OCI-LY1 (cell line): ENCODE results near the gene LSM2.
A peak's percentile ranks its signal among the peaks of the same experiment; 100 is the strongest.
"Not testable (repeated sequence)": the region's sequence is repeated elsewhere in the genome, so short reads cannot be mapped to it uniquely, and the experiment has no call there.

Experiments used
- H2AFZ ChIP-seq: fragments of 200-600 bp; sonication (generic), shearing (Covaris generic); 2 replicates; pipeline ENCODE4 v1.6.0; 2014; ENCODE audit warnings: antibody characterized with exemption, mild to moderate bottlenecking, low read length
- H3F3A ChIP-seq: fragments of 200-600 bp; sonication (generic), shearing (Covaris generic); 2 replicates; pipeline ENCODE4 v1.6.0; 2014; ENCODE audit warnings: mild to moderate bottlenecking, antibody characterized with exemption, low read length, moderate library complexity; ENCODE audit not compliant: insufficient read depth
- H3K27ac ChIP-seq: fragments of 200-600 bp; sonication (generic); 2 replicates; pipeline ENCODE4 v1.5.1; 2014; ENCODE audit warnings: low read length, mixed run types, mild to moderate bottlenecking, low read depth; ENCODE audit not compliant: poor library complexity, severe bottlenecking
- H3K27me3 ChIP-seq: fragments of 200-600 bp; sonication (generic); 2 replicates; pipeline ENCODE4 v1.6.0; 2014; ENCODE audit warnings: antibody characterized with exemption, mild to moderate bottlenecking, low read length, moderate library complexity; ENCODE audit not compliant: insufficient read depth
- H3K36me3 ChIP-seq: fragments of 200-600 bp; sonication (generic); 2 replicates; pipeline ENCODE4 v1.6.1; 2014; ENCODE audit warnings: mild to moderate bottlenecking, antibody characterized with exemption, low read length, moderate library complexity, mixed read lengths; ENCODE audit not compliant: insufficient read depth
- H3K4me1 ChIP-seq: fragments of 200-600 bp; sonication (generic); 2 replicates; pipeline ENCODE4 v1.5.1; 2014; ENCODE audit warnings: mild to moderate bottlenecking, low read length, moderate library complexity; ENCODE audit not compliant: insufficient read depth, severe bottlenecking
- H3K4me2 ChIP-seq: fragments of 200-600 bp; sonication (generic), shearing (Covaris generic); 2 replicates; pipeline ENCODE4 v1.6.1; 2014; ENCODE audit warnings: low read length
- H3K4me3 ChIP-seq: fragments of 200-600 bp; sonication (generic); 2 replicates; pipeline ENCODE4 v1.5.1; 2014; ENCODE audit warnings: low read length, low read depth, mild to moderate bottlenecking, mixed read lengths; ENCODE audit not compliant: poor library complexity, severe bottlenecking
- H3K79me2 ChIP-seq: fragments of 200-600 bp; shearing (Covaris generic); 2 replicates; pipeline ENCODE4 v1.6.1; 2016; ENCODE audit warnings: mixed run types, low read length, mixed read lengths; ENCODE audit not compliant: insufficient read depth
- H3K9ac ChIP-seq: fragments of 200-600 bp; sonication (generic), shearing (Covaris generic); 2 replicates; pipeline ENCODE4 v1.6.1; 2014; ENCODE audit warnings: mild to moderate bottlenecking, low read length, mixed read lengths
- H3K9me2 ChIP-seq: fragments of 200-600 bp; sonication (generic), shearing (Covaris generic); 2 replicates; pipeline ENCODE4 v1.6.1; 2014; ENCODE audit warnings: low read depth, mild to moderate bottlenecking, low read length, mixed read lengths
- H3K9me3 ChIP-seq: fragments of 200-600 bp; shearing (Covaris generic); 2 replicates; pipeline ENCODE4 v1.6.1; 2014; ENCODE audit warnings: low read length, mixed read lengths
- H4K20me1 ChIP-seq: fragments of 200-600 bp; sonication (generic), shearing (Covaris generic); 2 replicates; pipeline ENCODE4 v1.6.0; 2016; ENCODE audit warnings: mild to moderate bottlenecking, low read length; ENCODE audit not compliant: insufficient read depth
- CTCF ChIP-seq: fragments of 200-600 bp; sonication (generic), shearing (Covaris generic); IDR thresholded peaks from 2 replicates; pipeline ENCODE4 v1.5.1; 2017; ENCODE audit warnings: mild to moderate bottlenecking, antibody characterized with exemption, low read length, moderate library complexity, mixed read lengths
- EZH2 ChIP-seq: fragments of 200-600 bp; sonication (generic), shearing (Covaris generic); IDR thresholded peaks from 2 replicates; pipeline ENCODE4 v1.8.0; 2017; ENCODE audit warnings: borderline replicate concordance, mixed run types, mild to moderate bottlenecking, antibody characterized with exemption, low read length, moderate library complexity, mixed read lengths

LSM2 gene

DNA sequence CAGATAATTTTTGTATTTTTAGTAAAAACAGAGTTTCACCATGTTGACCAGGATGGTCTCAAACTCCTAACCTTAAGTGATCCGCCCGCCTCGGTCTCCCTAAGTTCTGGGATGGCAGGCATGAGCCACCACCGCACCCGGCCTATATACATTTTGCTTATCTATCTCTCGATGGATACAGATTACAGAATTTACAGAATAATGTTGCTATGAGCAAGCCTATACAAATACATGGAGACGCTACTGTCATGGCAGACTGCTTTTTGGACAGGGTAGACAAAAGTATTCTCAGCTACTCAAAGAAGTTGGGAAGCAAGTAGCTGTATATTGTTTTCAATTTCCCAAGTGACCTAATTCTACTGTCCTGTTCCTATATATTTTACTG is 6.7 kb upstream of the LSM2 start:
- Histone ChIP-seq H3K9me3 (no peaks in the 10 kb centered on the region), H3K36me3 (no peaks in the 10 kb centered on the region), H3K79me2 (no peaks in the 10 kb centered on the region), H3F3A (no peaks in the 10 kb centered on the region), H3K9me2 (no peaks in the 10 kb centered on the region), H3K4me1 (peaks cover 5% of the 10 kb centered on the region), H3K27me3 (no peaks in the 10 kb centered on the region; the same call in 1 of the 2 replicates), H4K20me1 (no peaks in the 10 kb centered on the region), H3K9ac (no peak overlapping the region), H2AFZ (no peak overlapping the region), H3K27ac (no peak overlapping the region), H3K4me3 (no peak overlapping the region), H3K4me2 (no peak overlapping the region)
- TF ChIP-seq CTCF (no peak), EZH2 (no peak)

DNA sequence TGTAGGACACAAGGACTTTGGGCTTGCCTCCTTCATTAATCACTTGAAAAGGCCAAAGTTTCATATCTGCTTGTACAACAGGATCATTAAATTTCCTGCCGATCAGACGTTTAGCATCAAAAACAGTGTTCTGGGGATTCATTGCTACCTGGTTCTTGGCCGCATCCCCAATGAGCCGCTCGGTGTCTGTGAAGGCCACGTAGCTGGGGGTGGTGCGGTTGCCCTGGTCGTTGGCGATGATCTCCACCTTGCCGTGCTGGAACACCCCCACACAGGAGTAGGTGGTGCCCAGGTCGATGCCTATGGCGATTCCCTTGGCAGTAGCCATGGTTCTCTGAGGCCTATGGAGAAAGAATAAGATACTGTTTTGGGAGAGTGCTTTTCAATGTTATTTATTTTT is 4.9 kb upstream of the LSM2 start:
- no peak overlapping the region for H3K4me2 ChIP-seq

DNA sequence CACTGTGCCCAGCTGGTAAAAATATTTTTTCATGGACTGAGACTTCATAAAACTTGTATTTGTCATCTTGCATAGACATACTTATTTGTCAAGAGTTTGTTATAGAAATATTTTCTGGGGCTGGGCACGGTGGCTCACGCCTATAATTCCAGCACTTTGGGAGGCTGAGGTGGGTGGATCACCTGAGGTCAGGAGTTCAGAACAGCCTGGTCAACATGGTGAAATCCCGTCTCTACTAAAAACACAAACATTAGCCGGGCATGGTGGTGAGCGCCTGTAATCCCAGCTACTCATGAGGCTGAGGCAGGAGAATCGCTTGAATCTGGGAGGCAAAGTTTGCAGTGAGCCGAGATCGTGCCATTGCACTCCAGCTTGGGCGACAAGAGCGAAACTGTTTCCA is 1.8 kb upstream of the LSM2 start:
- not testable (repeated sequence) for H2AFZ ChIP-seq, H3K27ac ChIP-seq, H3K79me2 ChIP-seq, H3F3A ChIP-seq, H4K20me1 ChIP-seq, H3K4me2 ChIP-seq, H3K27me3 ChIP-seq, H3K4me3 ChIP-seq, H3K9ac ChIP-seq, H3K36me3 ChIP-seq, H3K9me3 ChIP-seq, H3K9me2 ChIP-seq
- peaks cover 14% of the 10 kb centered on the region for H3K4me1 ChIP-seq

More for the DNA sequence above, 4.9 kb upstream of the LSM2 start:
- Histone ChIP-seq H3K4me1 (peaks cover 9% of the 10 kb centered on the region), H3K9me3 (no peaks in the 10 kb centered on the region), H3K27me3 (no peaks in the 10 kb centered on the region; the same call in 1 of the 2 replicates), H3K79me2 (no peaks in the 10 kb centered on the region), H3K36me3 (no peaks in the 10 kb centered on the region), H3K4me3 (no peak overlapping the region), H3K9me2 (no peaks in the 10 kb centered on the region), H4K20me1 (no peaks in the 10 kb centered on the region), H3K9ac (no peak overlapping the region), H3F3A (no peaks in the 10 kb centered on the region), H3K27ac (no peak overlapping the region), H2AFZ (no peak overlapping the region)
- TF ChIP-seq EZH2 (no peak), CTCF (no peak)

- TF ChIP-seq CTCF (no peak), EZH2 (no peak)
- Histone ChIP-seq H3K4me3 (peak overlapping the region; percentile 93), H3K27me3 (no peaks in the 10 kb centered on the region), H3K9me3 (no peaks in the 10 kb centered on the region), H3K9ac (peak overlapping the region; percentile 98), H3K36me3 (peaks cover 21% of the 10 kb centered on the region), H3K27ac (peak overlapping the region; percentile 59), H3F3A (no peaks in the 10 kb centered on the region), H4K20me1 (no peaks in the 10 kb centered on the region), H3K4me1 (peaks cover 14% of the 10 kb centered on the region), H2AFZ (0 out of 2 replicates have a peak overlapping the region, but pooled peaks have one; percentile 45), H3K79me2 (peaks cover 9% of the 10 kb centered on the region), H3K9me2 (no peaks in the 10 kb centered on the region), H3K4me2 (peak overlapping the region; percentile 96)
Observed at GRCh38 chr6:31805939-31806469, 762 bp downstream of the LSM2 start.

GRCh38 chr6:31801031-31801927 is 5.5 kb downstream of the LSM2 start:
- H2AFZ ChIP-seq, H3K79me2 ChIP-seq, H3K4me2 ChIP-seq, H3F3A ChIP-seq, H3K9me2 ChIP-seq, H4K20me1 ChIP-seq, H3K9ac ChIP-seq, H3K27me3 ChIP-seq, H3K4me3 ChIP-seq, H3K9me3 ChIP-seq, H3K27ac ChIP-seq: not testable (repeated sequence)
- Histone ChIP-seq H3K36me3 (peaks cover 30% of the 10 kb centered on the region), H3K4me1 (peaks cover 21% of the 10 kb centered on the region)
